Gastrocnemius medialis (tissue), 4 donors: ENCODE results near the gene SUSD1.

Experiments
- POLR2A ChIP-seq, 2 donors: fragments of 450-650 bp; IDR thresholded peaks; one replicate each; pipeline ENCODE4 v1.6.1; 2017; ENCODE audit warnings: antibody characterized with exemption in 2 of 2, mild to moderate bottlenecking in 2 of 2, moderate library complexity in 2 of 2
- TF ChIP-seq, protein P1 (sequence below), 5 experiments: fragments of 450-650 bp in 3 of 5; fragments of 200-600 bp in 2 of 5; sonication (generic) in 2 of 5; IDR thresholded peaks in 4 of 5; conservative IDR thresholded peaks in 1 of 5; 1 replicate in 4 of 5; 2 replicates in 1 of 5; pipeline ENCODE4 v1.5.1; 2016 to 2019; ENCODE audit warnings: antibody characterized with exemption in 5 of 5, mild to moderate bottlenecking in 3 of 5, moderate library complexity in 3 of 5

DNA sequence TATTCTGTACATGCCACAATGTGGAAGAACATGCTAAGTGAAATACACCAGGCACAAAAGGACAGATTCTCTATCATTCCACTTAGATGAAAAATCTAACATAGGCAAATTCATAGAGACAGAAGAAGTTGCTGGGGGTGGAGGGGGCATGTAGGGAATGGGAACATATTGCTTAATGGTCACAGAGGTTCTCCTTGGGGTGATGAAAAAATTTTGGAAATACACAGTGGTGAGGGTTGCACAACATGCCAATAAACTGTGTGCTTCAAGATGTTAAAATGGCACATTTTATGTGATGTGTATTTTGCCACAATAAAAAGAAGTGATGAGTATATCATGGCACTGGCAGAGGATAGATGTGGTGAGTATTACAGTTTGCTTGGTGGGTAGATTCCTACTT lies 111.9 kb downstream of the SUSD1 start:
- TF ChIP-seq, protein P1, sequence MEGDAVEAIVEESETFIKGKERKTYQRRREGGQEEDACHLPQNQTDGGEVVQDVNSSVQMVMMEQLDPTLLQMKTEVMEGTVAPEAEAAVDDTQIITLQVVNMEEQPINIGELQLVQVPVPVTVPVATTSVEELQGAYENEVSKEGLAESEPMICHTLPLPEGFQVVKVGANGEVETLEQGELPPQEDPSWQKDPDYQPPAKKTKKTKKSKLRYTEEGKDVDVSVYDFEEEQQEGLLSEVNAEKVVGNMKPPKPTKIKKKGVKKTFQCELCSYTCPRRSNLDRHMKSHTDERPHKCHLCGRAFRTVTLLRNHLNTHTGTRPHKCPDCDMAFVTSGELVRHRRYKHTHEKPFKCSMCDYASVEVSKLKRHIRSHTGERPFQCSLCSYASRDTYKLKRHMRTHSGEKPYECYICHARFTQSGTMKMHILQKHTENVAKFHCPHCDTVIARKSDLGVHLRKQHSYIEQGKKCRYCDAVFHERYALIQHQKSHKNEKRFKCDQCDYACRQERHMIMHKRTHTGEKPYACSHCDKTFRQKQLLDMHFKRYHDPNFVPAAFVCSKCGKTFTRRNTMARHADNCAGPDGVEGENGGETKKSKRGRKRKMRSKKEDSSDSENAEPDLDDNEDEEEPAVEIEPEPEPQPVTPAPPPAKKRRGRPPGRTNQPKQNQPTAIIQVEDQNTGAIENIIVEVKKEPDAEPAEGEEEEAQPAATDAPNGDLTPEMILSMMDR (IDR thresholded peaks at IDR 0.05 in 4 of 5, conservative IDR thresholded peaks at IDR 0.05 in 1 of 5): no peak
- TF ChIP-seq POLR2A (IDR thresholded peaks at IDR 0.05): no peak
